IMR-90 (cell line): ENCODE results near the gene PPARGC1A. TPM values are rescaled to one million over a fixed set of nuclear protein-coding genes. Genes with fewer than 3 reads are reported as not detected.

Experiments used
- ATAC-seq: fragments of 200-7000 bp; cut with Tn5 transposase; 2 replicates; pipeline ENCODE4 v1.9.1; 2020; ENCODE audit warnings: low read depth, mild to moderate bottlenecking, moderate library complexity
- BruUV-seq: library from RNA; stranded (reverse); fragments of 400-500 nt; replicated peaks from 2 replicates; lab custom pipeline; 2021; lab: Mats Ljungman, UMichigan
- CTCF ChIA-PET: fragments of 300-600 bp; formaldehyde crosslinking; extraction: SDS; loops from one replicate; lab custom pipeline; 2021; ENCODE audit warnings: antibody characterized with exemption; lab: Yijun Ruan, JAX
- POLR2A ChIA-PET: fragments of 300-600 bp; sonication (Branson Sonifier 250); formaldehyde crosslinking; loops from one replicate; lab custom pipeline; 2022; ENCODE audit warnings: antibody characterized with exemption; ENCODE audit not compliant: unreplicated experiment; lab: Charles Lee
- DNase-seq: peaks from one replicate; pipeline ENCODE4 v3.0.0; 2013
- H2AFZ ChIP-seq: replicated peaks from 2 replicates; pipeline ENCODE3; 2013; ENCODE audit warnings: low read length, mild to moderate bottlenecking; ENCODE audit not compliant: poor library complexity
- H2AK5ac ChIP-seq: 2 replicates; pipeline ENCODE4 v1.6.1; 2013; ENCODE audit warnings: low read depth, low read length, inconsistent platforms
- H2AK9ac ChIP-seq: replicated peaks from 2 replicates; pipeline ENCODE3; 2013; ENCODE audit warnings: mild to moderate bottlenecking, low read depth, low read length, moderate library complexity; ENCODE audit not compliant: poor library complexity
- H2BK120ac ChIP-seq: 2 replicates; pipeline ENCODE4 v1.6.1; 2013; ENCODE audit warnings: low read depth, low read length, inconsistent platforms
- H2BK15ac ChIP-seq: 3 replicates; pipeline ENCODE4 v1.6.1; 2013; ENCODE audit warnings: low read depth, low read length, inconsistent platforms
- H2BK20ac ChIP-seq: 2 replicates; pipeline ENCODE4 v1.6.1; 2013; ENCODE audit warnings: low read depth, mild to moderate bottlenecking, inconsistent platforms, low read length, moderate library complexity
- H2BK5ac ChIP-seq: 2 replicates; pipeline ENCODE4 v1.6.1; 2013; ENCODE audit warnings: mild to moderate bottlenecking, low read depth, low read length, inconsistent platforms; ENCODE audit not compliant: poor library complexity, severe bottlenecking
- H3K14ac ChIP-seq: replicated peaks from 2 replicates; pipeline ENCODE4 v1.6.1; 2013; ENCODE audit warnings: low read depth, low read length, inconsistent platforms
- H3K18ac ChIP-seq: 2 replicates; pipeline ENCODE4 v1.6.1; 2013; ENCODE audit warnings: low read depth, low read length, control low read depth
- H3K23ac ChIP-seq: 2 replicates; pipeline ENCODE4 v1.6.1; 2013; ENCODE audit warnings: low read depth, low read length, inconsistent platforms
- H3K27ac ChIP-seq: 2 replicates; pipeline ENCODE4 v1.5.1; 2013; ENCODE audit warnings: mild to moderate bottlenecking, control low read depth, low read length; ENCODE audit not compliant: insufficient read depth
- H3K27me3 ChIP-seq: 2 replicates; pipeline ENCODE4 v1.6.1; 2013; ENCODE audit warnings: low read length; ENCODE audit not compliant: control insufficient read depth, insufficient read depth
- H3K36me3 ChIP-seq: 2 replicates; pipeline ENCODE4 v1.6.1; 2013; ENCODE audit warnings: low read length, mixed read lengths; ENCODE audit not compliant: control insufficient read depth, insufficient read depth
- H3K4ac ChIP-seq: 2 replicates; pipeline ENCODE4 v1.6.1; 2013; ENCODE audit warnings: low read depth, low read length, inconsistent platforms
- H3K4me1 ChIP-seq: 2 replicates; pipeline ENCODE4 v1.6.1; 2013; ENCODE audit warnings: low read length, mixed read lengths; ENCODE audit not compliant: control insufficient read depth, insufficient read depth
- H3K4me2 ChIP-seq: 2 replicates; pipeline ENCODE4 v1.6.1; 2013; ENCODE audit warnings: low read depth, mild to moderate bottlenecking, control low read depth, low read length, moderate library complexity
- H3K4me3 ChIP-seq: 2 replicates; pipeline ENCODE4 v1.5.1; 2013; ENCODE audit warnings: low read depth, mild to moderate bottlenecking, control low read depth, low read length, moderate library complexity; ENCODE audit not compliant: insufficient read depth
- H3K56ac ChIP-seq: 2 replicates; pipeline ENCODE4 v1.6.1; 2013; ENCODE audit warnings: low read length, inconsistent platforms; ENCODE audit not compliant: insufficient read depth; ENCODE audit errors: extremely low read depth
- H3K79me1 ChIP-seq, 2 experiments: 2 replicates each; pipeline ENCODE4 v1.6.1; 2013; ENCODE audit warnings: low read length in 2 of 2, inconsistent platforms in 1 of 2, low read depth in 1 of 2
- H3K9ac ChIP-seq: 2 replicates; pipeline ENCODE4 v1.6.1; 2013; ENCODE audit warnings: low read depth, low read length, control low read depth
- H3K9me1 ChIP-seq: 2 replicates; pipeline ENCODE4 v1.6.1; 2013; ENCODE audit warnings: low read length, inconsistent platforms; ENCODE audit not compliant: insufficient read depth
- H3K9me3 ChIP-seq: 2 replicates; pipeline ENCODE4 v1.6.1; 2013; ENCODE audit warnings: low read length; ENCODE audit not compliant: control insufficient read depth, insufficient read depth
- H4K20me1 ChIP-seq: 2 replicates; pipeline ENCODE4 v1.6.1; 2013; ENCODE audit warnings: low read length, inconsistent platforms; ENCODE audit not compliant: insufficient read depth
- H4K5ac ChIP-seq: 2 replicates; pipeline ENCODE4 v1.6.1; 2013; ENCODE audit warnings: mild to moderate bottlenecking, low read depth, low read length, control low read depth
- H4K8ac ChIP-seq, 2 experiments: 2 replicates each; pipeline ENCODE4 v1.6.1; 2013; ENCODE audit warnings: low read depth in 2 of 2, low read length in 2 of 2, control low read depth in 1 of 2, inconsistent platforms in 1 of 2
- H4K91ac ChIP-seq: 2 replicates; pipeline ENCODE4 v1.6.1; 2013; ENCODE audit warnings: low read depth, low read length, inconsistent platforms; ENCODE audit not compliant: insufficient read depth
- BHLHE40 ChIP-seq: fragments of 150-350 bp; IDR thresholded peaks from 2 replicates; pipeline ENCODE4 v1.6.1; 2016; ENCODE audit warnings: mild to moderate bottlenecking, low read depth, low read length
- CEBPB ChIP-seq: IDR thresholded peaks from 2 replicates; pipeline ENCODE4 v1.6.1; 2012; ENCODE audit warnings: low read depth, low read length, improper control_type of control experiment
- CHD1 ChIP-seq: IDR thresholded peaks from 2 replicates; pipeline ENCODE4 v1.6.1; 2012; ENCODE audit warnings: low read depth, low read length, improper control_type of control experiment
- CTCF ChIP-seq: conservative IDR thresholded peaks from 2 replicates; pipeline ENCODE4 v1.5.1; 2012; ENCODE audit warnings: mild to moderate bottlenecking, low read depth, low read length, improper control_type of control experiment
- ELK1 ChIP-seq: fragments of 150-350 bp; IDR thresholded peaks from 2 replicates; pipeline ENCODE4 v1.6.1; 2016; ENCODE audit warnings: low read depth, mild to moderate bottlenecking, low read length, moderate library complexity, borderline replicate concordance
- FOS ChIP-seq: fragments of 150-350 bp; IDR thresholded peaks from 2 replicates; pipeline ENCODE4 v1.6.1; 2016; ENCODE audit warnings: low read depth, low read length
- MAFK ChIP-seq: IDR thresholded peaks from 2 replicates; pipeline ENCODE4 v1.6.1; 2012; ENCODE audit warnings: low read depth, low read length, improper control_type of control experiment
- MAZ ChIP-seq: IDR thresholded peaks from 2 replicates; pipeline ENCODE4 v1.6.1; 2012; ENCODE audit warnings: low read depth, mild to moderate bottlenecking, low read length, improper control_type of control experiment, moderate library complexity, borderline replicate concordance
- NFE2L2 ChIP-seq: fragments of 150-350 bp; IDR thresholded peaks from 2 replicates; pipeline ENCODE4 v1.6.1; 2016; ENCODE audit warnings: low read depth, mild to moderate bottlenecking, low read length
- RFX5 ChIP-seq: IDR thresholded peaks from 2 replicates; pipeline ENCODE4 v1.8.0; 2012; ENCODE audit warnings: low read depth, mild to moderate bottlenecking, low read length, moderate library complexity
- SMC3 ChIP-seq: fragments of 150-350 bp; IDR thresholded peaks from 2 replicates; pipeline ENCODE4 v1.6.1; 2016; ENCODE audit warnings: low read depth, mild to moderate bottlenecking, antibody characterized with exemption, low read length, moderate library complexity
- USF2 ChIP-seq: fragments of 150-350 bp; IDR thresholded peaks from 2 replicates; pipeline ENCODE4 v1.6.1; 2017; ENCODE audit warnings: mild to moderate bottlenecking, antibody characterized with exemption, low read length, low read depth
- WGBS, 2 experiments: methylation state at CpG; one replicate each; pipeline versions ENCODE4 v1.1.5 to v1.1.7; 2013; ENCODE audit warnings: missing lambda C conversion rate in 2 of 2; ENCODE audit not compliant: insufficient read length in 1 of 2; ENCODE audit errors: extremely low coverage in 2 of 2; 5-methylcytosine and 5-hydroxymethylcytosine counted together
- dilution Hi-C: fragments of 300-500 bp; cut with HindIII; formaldehyde crosslinking; loops from one replicate; pipeline ENCODE4 v1.14.3; 2018; ENCODE audit warnings: low sequenced_read_pairs; ENCODE audit not compliant: unreplicated experiment
- in situ Hi-C: fragments of 300-500 bp; cut with MboI; formaldehyde crosslinking; loops from 3 replicates; pipeline ENCODE4 v1.14.3; 2019; ENCODE audit warnings: low sequenced_read_pairs, inconsistent platforms, mixed read lengths
- intact Hi-C: fragments of 100-400 bp; cut with micrococcal nuclease; formaldehyde crosslinking; loops from 2 replicates; pipeline ENCODE4 v1.10.0; 2022
- polyA plus RNA-seq, 3 experiments: library from polyadenylated mRNA; depleted of rRNA; stranded (reverse); fragments of >200 nt; gene quantifications; 2 replicates each; pipeline ENCODE4 v1.2.3, GENCODE V29; 2012; ENCODE audit warnings: low replicate concordance in 1 of 3
- total RNA-seq: library from RNA; depleted of rRNA; stranded (reverse); fragments of >200 nt; gene quantifications from 2 replicates; pipeline ENCODE4 v1.2.3, GENCODE V29; 2012

Gene PPARGC1A
- total and polyA plus RNA-seq, 2 of the 4 experiments (the other 2 are of a cell fraction) = under 0.01 to 0.03 TPM

- no peak overlapping the region for H2BK15ac ChIP-seq
- no peaks in the 10 kb centered on the region for H3K79me1 ChIP-seq
- no peaks in the 10 kb centered on the region for H3K27me3 ChIP-seq
- H3K14ac ChIP-seq = no peak overlapping the region
- no peak overlapping the region; the same call in 1 of the 2 replicates for H3K4me2 ChIP-seq
- H4K20me1 ChIP-seq = no peaks in the 10 kb centered on the region
- DNase-seq (peak; percentile 45), ATAC-seq (no peak)
- H2AK5ac ChIP-seq = no peak overlapping the region
- dilution Hi-C loops = no loop called here
- no peak overlapping the region; the same call in 1 of the 2 replicates for H3K4ac ChIP-seq
- no peak overlapping the region for H3K4me3 ChIP-seq
- H3K9me3 ChIP-seq = no peaks in the 10 kb centered on the region
- no peak overlapping the region for H2AFZ ChIP-seq
- CTCF ChIA-PET = no interaction called here
- H3K18ac ChIP-seq = peak overlapping the region; percentile 16
- H2BK120ac ChIP-seq = peak overlapping the region; percentile 26; the same call in 1 of the 2 replicates
- no peak overlapping the region for H2BK20ac ChIP-seq
- no peaks in the 10 kb centered on the region for H3K36me3 ChIP-seq
- H3K23ac ChIP-seq = no peak overlapping the region
- no peak for TF ChIP-seq BHLHE40
- no peak for TF ChIP-seq RFX5
- no peak for TF ChIP-seq USF2
- TF ChIP-seq CHD1 = no peak
- TF ChIP-seq SMC3 = no peak
- TF ChIP-seq CEBPB = no peak
- no peak for TF ChIP-seq ELK1
- no peak for TF ChIP-seq MAZ
- TF ChIP-seq NFE2L2 = no peak
- no peak for TF ChIP-seq FOS
- TF ChIP-seq CTCF = no peak
- TF ChIP-seq MAFK = no peak
- H3K9ac ChIP-seq = no peak overlapping the region
- H3K4me1 ChIP-seq = peaks cover 15% of the 10 kb centered on the region
- no CpG with 5 or more reads among the region's 1 CpG for WGBS, 2 experiments
- POLR2A ChIA-PET = no interaction called here
- peak overlapping the region; percentile 6; the same call in 1 of the 2 replicates for H4K5ac ChIP-seq
- H3K9me1 ChIP-seq = no peaks in the 10 kb centered on the region
- peak overlapping the region; percentile 2; the same call in 1 of the 2 replicates for H3K27ac ChIP-seq
- in situ Hi-C loops = no loop called here
- H2BK5ac ChIP-seq = no peak overlapping the region
- H3K56ac ChIP-seq = no peak overlapping the region
- intact Hi-C loops = no loop called here
- no TSS peak for BruUV-seq
- H4K91ac ChIP-seq = peak overlapping the region; percentile 55; the same call in 1 of the 2 replicates
- H2AK9ac ChIP-seq = no peak overlapping the region
- H4K8ac ChIP-seq = no peak overlapping the region
These were observed 70.8 kb downstream of the PPARGC1A start for GRCh38 chr4:23819041-23819511.
